ENCODE measurements around the gene ERBB4.

ERBB4 gene

GRCh38 chr2:211985393-211985792, 553.2 kb downstream of the ERBB4 start:
- DNase-seq, result no peak

- no peak for DNase-seq
Measured at GRCh38 chr2:211982162-211982561, 556.4 kb downstream of the ERBB4 start.

GRCh38 chr2:211981451-211981850, 557.2 kb downstream of the ERBB4 start:
- DNase-seq, result no peak

- DNase-seq, result no peak
Measured at GRCh38 chr2:211976076-211976475, 562.5 kb downstream of the ERBB4 start.

GRCh38 chr2:211967234-211967633, 571.4 kb downstream of the ERBB4 start:
- DNase-seq, result no peak

GRCh38 chr2:211963969-211964368, 574.6 kb downstream of the ERBB4 start:
- DNase-seq, result no peak

- DNase-seq, result no peak
Measured at GRCh38 chr2:211957799-211958198, 580.8 kb downstream of the ERBB4 start.

- DNase-seq, result no peak
Measured at GRCh38 chr2:211955648-211956047, 583.0 kb downstream of the ERBB4 start.

- no peak for DNase-seq
Measured at GRCh38 chr2:211948932-211949331, 589.7 kb downstream of the ERBB4 start.

- DNase-seq, result no peak
Measured at GRCh38 chr2:211946960-211947359, 591.6 kb downstream of the ERBB4 start.

- DNase-seq, result no peak
Measured at GRCh38 chr2:211944572-211944971, 594.0 kb downstream of the ERBB4 start.

- no peak for DNase-seq
Measured at GRCh38 chr2:211942153-211942552, 596.4 kb downstream of the ERBB4 start.

GRCh38 chr2:211941216-211941747, 597.3 kb downstream of the ERBB4 start:
- DNase-seq, result no peak

GRCh38 chr2:211939177-211939576, 599.4 kb downstream of the ERBB4 start:
- no peak for DNase-seq

GRCh38 chr2:211934811-211935210, 603.8 kb downstream of the ERBB4 start:
- DNase-seq, result no peak

- DNase-seq, result no peak
Measured at GRCh38 chr2:211931314-211931713, 607.3 kb downstream of the ERBB4 start.

- peak in 1 of 2 experiments; percentile 0 for DNase-seq
Measured at GRCh38 chr2:211930331-211930730, 608.3 kb downstream of the ERBB4 start.

- no peak for DNase-seq
Measured at GRCh38 chr2:211928201-211928600, 610.4 kb downstream of the ERBB4 start.

- DNase-seq, result no peak
Measured at GRCh38 chr2:211923019-211923418, 615.6 kb downstream of the ERBB4 start.

- no peak for DNase-seq
Measured at GRCh38 chr2:211903961-211904360, 634.6 kb downstream of the ERBB4 start.

GRCh38 chr2:211901226-211901846, 637.3 kb downstream of the ERBB4 start:
- DNase-seq, result no peak

GRCh38 chr2:211900518-211900917, 638.1 kb downstream of the ERBB4 start:
- DNase-seq, result no peak

GRCh38 chr2:211900000-211900399, 638.6 kb downstream of the ERBB4 start:
- DNase-seq, result no peak

- DNase-seq, result no peak
Measured at GRCh38 chr2:211898702-211899101, 639.9 kb downstream of the ERBB4 start.

- DNase-seq, result no peak
Measured at GRCh38 chr2:211881449-211881848, 657.2 kb downstream of the ERBB4 start.
